Right kidney (tissue), 1 donor: ENCODE results near the gene ZNF648.
"Not testable (repeated sequence)": the region's sequence is repeated elsewhere in the genome, so short reads cannot be mapped to it uniquely, and the experiment has no call there.

ENCODE experiments used
- DNase-seq: peaks from one replicate; pipeline ENCODE4 v3.0.0-alpha.2; 2016

Gene ZNF648

DNA sequence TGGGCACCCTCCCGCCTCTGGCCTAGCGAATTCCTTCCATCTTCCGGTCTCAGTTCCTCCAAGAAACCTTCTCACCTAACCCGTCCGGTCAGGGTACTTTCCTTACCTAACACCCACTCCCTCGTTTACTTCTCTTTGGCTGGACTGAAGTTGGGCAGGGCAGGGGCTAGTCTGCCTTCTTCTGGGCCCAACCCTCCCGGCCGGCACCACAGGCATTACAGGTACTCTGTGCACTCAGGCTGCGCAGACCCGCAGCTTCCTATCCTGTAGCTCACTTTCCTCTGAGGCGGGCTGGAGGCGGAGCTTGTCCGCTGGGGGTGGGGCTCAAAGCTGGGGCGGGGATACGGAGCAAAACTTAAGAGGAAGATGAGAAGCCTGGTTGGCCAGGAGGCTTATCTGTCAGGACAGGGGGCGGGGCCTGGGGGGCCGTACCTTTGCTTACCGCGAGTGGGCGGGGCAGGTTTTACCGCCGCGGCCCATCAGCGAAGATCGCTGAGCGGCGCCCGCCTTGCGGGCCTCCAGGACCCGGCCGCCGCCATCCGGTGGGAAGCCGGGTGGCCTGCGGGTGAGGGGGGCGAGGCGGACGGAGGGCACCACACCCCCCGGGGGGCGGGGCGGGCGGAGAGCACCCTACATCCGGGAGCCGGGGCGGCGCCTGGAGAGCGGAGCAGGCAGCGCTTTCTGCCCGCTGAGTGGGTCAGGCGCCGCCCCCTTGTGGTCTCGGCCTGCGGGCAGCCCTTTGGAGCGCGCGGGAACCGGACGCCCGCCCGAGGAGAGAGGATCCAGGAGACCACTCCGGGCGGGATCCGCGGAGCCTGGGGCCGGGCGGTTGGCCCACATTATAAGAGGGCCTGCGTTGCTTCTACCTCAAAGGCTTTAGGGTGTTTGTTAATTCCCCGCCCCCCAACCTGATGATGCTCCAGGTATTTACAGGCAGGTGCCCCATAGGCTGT lies 31.9 kb downstream of the ZNF648 start:
- DNase-seq: peak; percentile 85

DNA sequence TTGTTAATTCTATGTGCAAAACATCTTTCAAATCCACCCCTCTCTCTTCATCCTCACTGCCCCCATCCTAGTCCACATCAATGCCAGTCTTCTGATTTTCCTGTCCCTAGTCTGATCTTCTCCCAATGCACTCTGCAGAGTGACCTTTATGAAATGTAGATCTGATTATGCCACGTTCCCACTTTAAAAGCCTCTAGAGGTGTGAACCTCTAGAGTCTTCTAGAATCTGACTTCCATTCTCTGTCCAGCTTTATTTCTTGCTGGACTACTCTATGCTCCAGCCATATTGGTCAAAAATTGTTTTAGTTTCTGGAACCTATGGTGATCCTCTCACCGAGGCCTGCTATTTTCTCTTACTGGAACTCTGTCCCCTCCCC lies 32.5 kb downstream of the ZNF648 start:
- DNase-seq: no peak

- DNase-seq: no peak
Measured at GRCh38 chr1:182015360-182015759, 46.2 kb downstream of the ZNF648 start.

- not testable (repeated sequence) for DNase-seq
Measured at GRCh38 chr1:182010800-182011370, 50.6 kb downstream of the ZNF648 start.

GRCh38 chr1:182005398-182005797 lies 56.1 kb downstream of the ZNF648 start:
- not testable (repeated sequence) for DNase-seq

DNA sequence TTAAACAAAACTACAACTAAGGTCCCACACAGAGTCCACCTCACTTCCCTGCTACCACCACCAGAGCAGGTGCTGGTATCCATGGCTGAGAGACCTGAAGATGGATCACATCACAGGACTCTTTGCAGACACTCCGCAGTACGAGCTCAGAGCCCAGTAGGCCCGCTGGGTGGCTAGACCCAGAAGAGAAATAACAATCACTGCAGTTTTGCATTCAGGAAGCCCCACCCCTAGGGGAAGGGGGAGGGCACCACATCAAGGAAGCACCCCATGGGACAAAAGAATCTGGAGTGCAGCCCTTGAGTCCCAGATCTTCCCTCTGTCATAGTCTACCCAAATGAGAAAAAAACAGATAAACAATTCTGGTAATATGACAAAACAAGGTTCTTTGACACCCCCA lies 56.9 kb downstream of the ZNF648 start:
- DNase-seq: no peak
